ENCODE measurements around the gene CACNB1. TPM values are rescaled to one million over a fixed set of nuclear protein-coding genes. Genes with fewer than 3 reads are reported as not detected.

CACNB1 gene
- total RNA-seq, 1 experiment from 2014 or later = 2.9 TPM

GRCh38 chr17:39200957-39201510 lies 3.6 kb upstream of the CACNB1 start:
- no peaks in the 10 kb centered on the region for H3K9me3 ChIP-seq (replicated peaks)
- H3K27ac ChIP-seq = peak overlapping the region; percentile 100
- peaks cover 54% of the 10 kb centered on the region for H3K36me3 ChIP-seq
- H3K4me3 ChIP-seq = peak overlapping the region; percentile 60
- no peak for DNase-seq (ENCODE audit: low read depth in 1 of 2, low spot score in 2 of 2)
- peaks cover 24% of the 10 kb centered on the region for H3K4me1 ChIP-seq (replicated peaks)
- H3K27me3 ChIP-seq (replicated peaks) = no peaks in the 10 kb centered on the region

- H3K4me1 ChIP-seq (replicated peaks) = peaks cover 24% of the 10 kb centered on the region
- H3K27me3 ChIP-seq (replicated peaks) = no peaks in the 10 kb centered on the region
- peak within 1 kb of the TSS; percentile 60 for H3K4me3 ChIP-seq
- no peaks in the 10 kb centered on the region for H3K9me3 ChIP-seq (replicated peaks)
- DNase-seq (ENCODE audit: low read depth in 1 of 2, low spot score in 2 of 2) = peak; percentile 74 to 96
- H3K27ac ChIP-seq = peak within 1 kb of the TSS; percentile 100
- H3K36me3 ChIP-seq = peaks cover 51% of the 10 kb centered on the region
Observed at GRCh38 chr17:39200070-39200879, 2.8 kb upstream of the CACNB1 start, which contains the start of gene RPL19. RPL19 (plus strand) TSS chr17:39200283; CDS start chr17:39200345, 62 bp downstream.

- peak overlapping the region; percentile 60 for H3K4me3 ChIP-seq
- DNase-seq (ENCODE audit: low read depth in 1 of 2, low spot score in 2 of 2) = peak in 1 of 2 experiments; percentile 92
- no peaks in the 10 kb centered on the region for H3K27me3 ChIP-seq (replicated peaks)
- peaks cover 46% of the 10 kb centered on the region for H3K36me3 ChIP-seq
- peaks cover 24% of the 10 kb centered on the region for H3K4me1 ChIP-seq (replicated peaks)
- H3K9me3 ChIP-seq (replicated peaks) = no peaks in the 10 kb centered on the region
- peak overlapping the region; percentile 100 for H3K27ac ChIP-seq
Observed at GRCh38 chr17:39199820-39200069, 2.3 kb upstream of the CACNB1 start.

GRCh38 chr17:39198186-39198566 lies 707 bp upstream of the CACNB1 start:
- Histone ChIP-seq H3K27ac (no peak overlapping the region), H3K4me1 (replicated peaks) (peaks cover 24% of the 10 kb centered on the region), H3K4me3 (peak overlapping the region; percentile 64), H3K36me3 (peaks cover 33% of the 10 kb centered on the region), H3K9me3 (replicated peaks) (no peaks in the 10 kb centered on the region), H3K27me3 (replicated peaks) (no peaks in the 10 kb centered on the region)
- DNase-seq (ENCODE audit: low read depth in 1 of 2, low spot score in 2 of 2) = no peak

GRCh38 chr17:39196808-39197291 lies 619 bp downstream of the CACNB1 start:
- H3K4me1 ChIP-seq (replicated peaks) = peaks cover 22% of the 10 kb centered on the region
- no peak for DNase-seq (ENCODE audit: low read depth in 1 of 2, low spot score in 2 of 2)
- peak overlapping the region; percentile 64 for H3K4me3 ChIP-seq
- H3K9me3 ChIP-seq (replicated peaks) = no peaks in the 10 kb centered on the region
- H3K27ac ChIP-seq = no peak overlapping the region
- peaks cover 21% of the 10 kb centered on the region for H3K36me3 ChIP-seq
- no peaks in the 10 kb centered on the region for H3K27me3 ChIP-seq (replicated peaks)

- DNase-seq (ENCODE audit: low read depth in 1 of 2, low spot score in 2 of 2) = no peak
- Histone ChIP-seq H3K36me3 (peaks cover 21% of the 10 kb centered on the region), H3K27ac (no peak overlapping the region), H3K4me1 (replicated peaks) (peaks cover 18% of the 10 kb centered on the region), H3K27me3 (replicated peaks) (no peaks in the 10 kb centered on the region), H3K9me3 (replicated peaks) (no peaks in the 10 kb centered on the region), H3K4me3 (peak overlapping the region; percentile 7; the same call in 1 of the 2 replicates)
Observed at GRCh38 chr17:39196241-39196807, 1.1 kb downstream of the CACNB1 start.

- H3K4me1 ChIP-seq (replicated peaks) = peaks cover 12% of the 10 kb centered on the region
- no peaks in the 10 kb centered on the region for H3K27me3 ChIP-seq (replicated peaks)
- no peak overlapping the region for H3K4me3 ChIP-seq
- DNase-seq (ENCODE audit: low read depth in 1 of 2, low spot score in 2 of 2) = no peak
- no peak overlapping the region for H3K27ac ChIP-seq
- no peaks in the 10 kb centered on the region for H3K9me3 ChIP-seq (replicated peaks)
- peaks cover 21% of the 10 kb centered on the region for H3K36me3 ChIP-seq
Observed at GRCh38 chr17:39195568-39196160, 1.8 kb downstream of the CACNB1 start.

GRCh38 chr17:39194985-39195524 lies 2.4 kb downstream of the CACNB1 start:
- H3K4me1 ChIP-seq (replicated peaks) = peaks cover 12% of the 10 kb centered on the region; the same call in 1 of the 2 replicates
- no peak overlapping the region for H3K27ac ChIP-seq
- peaks cover 20% of the 10 kb centered on the region for H3K36me3 ChIP-seq
- no peak overlapping the region for H3K4me3 ChIP-seq
- H3K9me3 ChIP-seq (replicated peaks) = no peaks in the 10 kb centered on the region
- H3K27me3 ChIP-seq (replicated peaks) = no peaks in the 10 kb centered on the region
- DNase-seq (ENCODE audit: low read depth in 1 of 2, low spot score in 2 of 2) = no peak

GRCh38 chr17:39194089-39194984 lies 3.1 kb downstream of the CACNB1 start:
- Histone ChIP-seq H3K4me3 (no peak overlapping the region), H3K27me3 (replicated peaks) (no peaks in the 10 kb centered on the region), H3K9me3 (replicated peaks) (no peaks in the 10 kb centered on the region), H3K36me3 (peaks cover 22% of the 10 kb centered on the region), H3K27ac (no peak overlapping the region), H3K4me1 (replicated peaks) (peaks cover 10% of the 10 kb centered on the region; the same call in 1 of the 2 replicates)
- DNase-seq (ENCODE audit: low read depth in 1 of 2, low spot score in 2 of 2) = no peak

- no peak overlapping the region for H3K27ac ChIP-seq
- H3K27me3 ChIP-seq (replicated peaks) = no peaks in the 10 kb centered on the region
- no peak for DNase-seq (ENCODE audit: low read depth in 1 of 2, low spot score in 2 of 2)
- H3K4me1 ChIP-seq (replicated peaks) = peaks cover 9% of the 10 kb centered on the region; the same call in 1 of the 2 replicates
- no peaks in the 10 kb centered on the region for H3K9me3 ChIP-seq (replicated peaks)
- no peak overlapping the region for H3K4me3 ChIP-seq
- H3K36me3 ChIP-seq = peaks cover 27% of the 10 kb centered on the region
Observed at GRCh38 chr17:39193346-39193745, 4.1 kb downstream of the CACNB1 start.

- DNase-seq (ENCODE audit: low read depth in 1 of 2, low spot score in 2 of 2) = no peak
- no peak overlapping the region for H3K4me3 ChIP-seq
- H3K9me3 ChIP-seq (replicated peaks) = no peaks in the 10 kb centered on the region
- H3K27me3 ChIP-seq (replicated peaks) = no peaks in the 10 kb centered on the region
- peaks cover 6% of the 10 kb centered on the region; the same call in 1 of the 2 replicates for H3K4me1 ChIP-seq (replicated peaks)
- H3K27ac ChIP-seq = no peak overlapping the region
- H3K36me3 ChIP-seq = peaks cover 27% of the 10 kb centered on the region
Observed at GRCh38 chr17:39192901-39193300, 4.6 kb downstream of the CACNB1 start.

GRCh38 chr17:39191750-39192510 lies 5.5 kb downstream of the CACNB1 start:
- no peak overlapping the region for H3K4me3 ChIP-seq
- H3K36me3 ChIP-seq = peaks cover 35% of the 10 kb centered on the region
- H3K9me3 ChIP-seq (replicated peaks) = no peaks in the 10 kb centered on the region
- peaks cover 3% of the 10 kb centered on the region; the same call in 1 of the 2 replicates for H3K4me1 ChIP-seq (replicated peaks)
- H3K27me3 ChIP-seq (replicated peaks) = no peaks in the 10 kb centered on the region
- no peak for DNase-seq (ENCODE audit: low read depth in 1 of 2, low spot score in 2 of 2)
- H3K27ac ChIP-seq = no peak overlapping the region
